MM.1S (cell line): ENCODE data around the gene CDHR5.

Experiments used
- DNase-seq: peaks from one replicate; pipeline ENCODE4 v3.0.0-alpha.2; 2015
- H2AFZ ChIP-seq: fragments of 300-600 bp; sonication (generic); 2 replicates; pipeline ENCODE4 v1.6.0; 2016; ENCODE audit warnings: antibody characterized with exemption, low read length
- H3F3A ChIP-seq: fragments of 300-600 bp; sonication (generic); 2 replicates; pipeline ENCODE4 v1.6.1; 2016; ENCODE audit warnings: mild to moderate bottlenecking, antibody characterized with exemption, low read length, moderate library complexity, mixed read lengths; ENCODE audit not compliant: insufficient read depth
- H3K27ac ChIP-seq: fragments of 300-600 bp; sonication (generic); 2 replicates; pipeline ENCODE4 v1.5.1; 2016; ENCODE audit warnings: mild to moderate bottlenecking, low read length
- H3K27me3 ChIP-seq: fragments of 300-600 bp; sonication (generic); replicated peaks from 2 replicates; pipeline ENCODE4 v1.6.0; 2016; ENCODE audit warnings: low read length; ENCODE audit not compliant: insufficient read depth
- H3K36me3 ChIP-seq: fragments of 300-600 bp; sonication (generic); replicated peaks from 2 replicates; pipeline ENCODE4 v1.6.1; 2016; ENCODE audit warnings: mild to moderate bottlenecking, low read length, mixed read lengths; ENCODE audit not compliant: insufficient read depth
- H3K4me1 ChIP-seq: fragments of 300-600 bp; sonication (generic); 2 replicates; pipeline ENCODE4 v1.6.1; 2016; ENCODE audit warnings: low read length, mixed read lengths
- H3K4me2 ChIP-seq: fragments of 300-600 bp; sonication (generic); 2 replicates; pipeline ENCODE4 v1.6.0; 2016; ENCODE audit warnings: low read depth, low read length
- H3K4me3 ChIP-seq: fragments of 300-600 bp; sonication (generic); 2 replicates; pipeline ENCODE4 v1.5.1; 2016; ENCODE audit warnings: low read length, mixed read lengths
- H3K79me2 ChIP-seq: fragments of 300-600 bp; sonication (generic); 2 replicates; pipeline ENCODE4 v1.6.1; 2016; ENCODE audit warnings: mixed run types, low read length, mixed read lengths
- H3K9ac ChIP-seq: fragments of 300-600 bp; sonication (generic); 2 replicates; pipeline ENCODE4 v1.6.1; 2016; ENCODE audit warnings: low read length, mixed read lengths
- H3K9me2 ChIP-seq: fragments of 300-600 bp; sonication (generic); replicated peaks from 2 replicates; pipeline ENCODE4 v1.6.1; 2016; ENCODE audit warnings: mild to moderate bottlenecking, low read length, mixed read lengths; ENCODE audit not compliant: insufficient read depth
- H3K9me3 ChIP-seq: fragments of 300-600 bp; sonication (generic); replicated peaks from 2 replicates; pipeline ENCODE4 v1.6.1; 2016; ENCODE audit warnings: mild to moderate bottlenecking, low read length, mixed read lengths; ENCODE audit not compliant: insufficient read depth
- H4K20me1 ChIP-seq: fragments of 300-600 bp; sonication (generic); 2 replicates; pipeline ENCODE4 v1.6.1; 2016; ENCODE audit warnings: mild to moderate bottlenecking, low read length, moderate library complexity, mixed read lengths; ENCODE audit not compliant: insufficient read depth
- CTCF ChIP-seq: fragments of 300-600 bp; sonication (generic); IDR thresholded peaks from 2 replicates; pipeline ENCODE4 v1.5.1; 2016; ENCODE audit warnings: antibody characterized with exemption, low read length, mixed read lengths
- EZH2 ChIP-seq: fragments of 300-600 bp; sonication (generic); optimal IDR thresholded peaks from 2 replicates; pipeline ENCODE3; 2017; ENCODE audit warnings: low read depth, mild to moderate bottlenecking, antibody characterized with exemption, low read length, mixed read lengths
- EZH2phosphoT487 ChIP-seq: fragments of 300-600 bp; sonication (generic); IDR thresholded peaks from 2 replicates; pipeline ENCODE4 v1.6.1; 2018; ENCODE audit warnings: antibody characterized with exemption, low read length

Gene CDHR5

GRCh38 chr11:637333-637592 lies 12.5 kb upstream of the CDHR5 start:
- no peak overlapping the region for H3K4me3 ChIP-seq
- no peaks in the 10 kb centered on the region for H3K27me3 ChIP-seq
- no peaks in the 10 kb centered on the region for H3F3A ChIP-seq
- no peak overlapping the region for H3K9ac ChIP-seq
- no peaks in the 10 kb centered on the region for H3K9me3 ChIP-seq
- no peaks in the 10 kb centered on the region for H3K79me2 ChIP-seq
- TF ChIP-seq EZH2phosphoT487 (no peak), CTCF (no peak), EZH2 (no peak)
- no peaks in the 10 kb centered on the region for H3K9me2 ChIP-seq
- no peak overlapping the region for H2AFZ ChIP-seq
- H3K4me1 ChIP-seq, result no peaks in the 10 kb centered on the region
- H3K27ac ChIP-seq, result no peak overlapping the region
- no peak for DNase-seq
- H4K20me1 ChIP-seq, result no peaks in the 10 kb centered on the region
- H3K36me3 ChIP-seq, result no peaks in the 10 kb centered on the region
- no peak overlapping the region for H3K4me2 ChIP-seq

- Histone ChIP-seq H3K36me3 (no peaks in the 10 kb centered on the region), H2AFZ (no peak within 1 kb of the TSS), H3K27ac (no peak within 1 kb of the TSS), H3K9me3 (no peaks in the 10 kb centered on the region), H3K4me1 (no peaks in the 10 kb centered on the region), H3F3A (no peaks in the 10 kb centered on the region), H3K4me2 (no peak within 1 kb of the TSS), H3K79me2 (no peaks in the 10 kb centered on the region), H3K9me2 (no peaks in the 10 kb centered on the region), H3K9ac (no peak within 1 kb of the TSS), H3K27me3 (no peaks in the 10 kb centered on the region), H4K20me1 (no peaks in the 10 kb centered on the region), H3K4me3 (no peak within 1 kb of the TSS)
- no peak for DNase-seq
- no peak for TF ChIP-seq CTCF
- no peak for TF ChIP-seq EZH2
- TF ChIP-seq EZH2phosphoT487, result no peak
These were observed 12.0 kb upstream of the CDHR5 start, which contains the start of gene DRD4 for GRCh38 chr11:636511-637332. Gene DRD4 (plus strand): TSS chr11:637269. CDS start chr11:637305, 36 bp downstream.

- TF ChIP-seq EZH2 (no peak), EZH2phosphoT487 (no peak), CTCF (no peak)
- no peaks in the 10 kb centered on the region for H3K27me3 ChIP-seq
- H3K79me2 ChIP-seq, result no peaks in the 10 kb centered on the region
- H3K27ac ChIP-seq, result no peak overlapping the region
- no peaks in the 10 kb centered on the region for H3K36me3 ChIP-seq
- H3K9me2 ChIP-seq, result no peaks in the 10 kb centered on the region
- H3K9me3 ChIP-seq, result no peaks in the 10 kb centered on the region
- no peak for DNase-seq
- no peaks in the 10 kb centered on the region for H4K20me1 ChIP-seq
- no peak overlapping the region for H3K4me3 ChIP-seq
- no peaks in the 10 kb centered on the region for H3F3A ChIP-seq
- no peak overlapping the region for H2AFZ ChIP-seq
- no peaks in the 10 kb centered on the region for H3K4me1 ChIP-seq
- no peak overlapping the region for H3K9ac ChIP-seq
- H3K4me2 ChIP-seq, result no peak overlapping the region
These were observed 11.3 kb upstream of the CDHR5 start for GRCh38 chr11:635945-636510.
